Lower leg skin (tissue), 4 donors: Measurements from ENCODE around the gene BIRC2. TPM values are rescaled to one million over a fixed set of nuclear protein-coding genes. Genes with fewer than 3 reads are reported as not detected.

ENCODE experiments used
- DNase-seq, 2 donors: peaks; one replicate each; pipeline ENCODE4 v3.0.0-alpha.2; 2019; ENCODE audit warnings: low spot score in 2 of 2
- H3K4me3 ChIP-seq: fragments of 200-600 bp; sonication (generic); 2 replicates; pipeline ENCODE4 v1.5.1; 2017; ENCODE audit warnings: mild to moderate bottlenecking, low read depth; ENCODE audit not compliant: poor library complexity, severe bottlenecking
- POLR2A ChIP-seq, 2 donors: fragments of 450-650 bp; IDR thresholded peaks; one replicate each; pipeline ENCODE4 v1.6.1; 2016 to 2017; ENCODE audit warnings: antibody characterized with exemption in 2 of 2, mild to moderate bottlenecking in 1 of 2, moderate library complexity in 1 of 2
- WGBS, 2 donors: methylation state at CpG; one replicate each; pipeline ENCODE4 v1.1.5; 2018; 5-methylcytosine and 5-hydroxymethylcytosine counted together
- intact Hi-C: fragments of 100-400 bp; cut with DNase I; formaldehyde crosslinking; loops from one replicate; pipeline ENCODE4 v1.15.0; 2023; ENCODE audit warnings: low total_unique reads
- total RNA-seq, 4 donors: library from RNA; depleted of rRNA; stranded (reverse); fragments of >200 nt; gene quantifications; one replicate each; pipeline ENCODE4 v1.1.0, GENCODE V29; 2016
- TF ChIP-seq, protein P1 (sequence below), 3 donors: fragments of 450-650 bp; IDR thresholded peaks; one replicate each; pipeline ENCODE4 v1.5.1; 2016; ENCODE audit warnings: antibody characterized with exemption in 3 of 3, mild to moderate bottlenecking in 3 of 3, moderate library complexity in 2 of 3

The BIRC2 gene
- total RNA-seq, 4 donors from 2014 or later = 39.3 to 49.3 (median 42.5) TPM

GRCh38 chr11:102341844-102342318, 5.1 kb upstream of the BIRC2 start:
- intact Hi-C loops = loop anchor here (5.0 to 10.0 kb wide), 2 partner anchors 57 to 150 kb away; no protein-coding TSS in a partner anchor
- WGBS, 2 donors = 47 to 60% methylated on average over 1 of the region's 1 CpG
- TF ChIP-seq POLR2A (IDR thresholded peaks at IDR 0.05) = no peak
- TF ChIP-seq, protein P1, sequence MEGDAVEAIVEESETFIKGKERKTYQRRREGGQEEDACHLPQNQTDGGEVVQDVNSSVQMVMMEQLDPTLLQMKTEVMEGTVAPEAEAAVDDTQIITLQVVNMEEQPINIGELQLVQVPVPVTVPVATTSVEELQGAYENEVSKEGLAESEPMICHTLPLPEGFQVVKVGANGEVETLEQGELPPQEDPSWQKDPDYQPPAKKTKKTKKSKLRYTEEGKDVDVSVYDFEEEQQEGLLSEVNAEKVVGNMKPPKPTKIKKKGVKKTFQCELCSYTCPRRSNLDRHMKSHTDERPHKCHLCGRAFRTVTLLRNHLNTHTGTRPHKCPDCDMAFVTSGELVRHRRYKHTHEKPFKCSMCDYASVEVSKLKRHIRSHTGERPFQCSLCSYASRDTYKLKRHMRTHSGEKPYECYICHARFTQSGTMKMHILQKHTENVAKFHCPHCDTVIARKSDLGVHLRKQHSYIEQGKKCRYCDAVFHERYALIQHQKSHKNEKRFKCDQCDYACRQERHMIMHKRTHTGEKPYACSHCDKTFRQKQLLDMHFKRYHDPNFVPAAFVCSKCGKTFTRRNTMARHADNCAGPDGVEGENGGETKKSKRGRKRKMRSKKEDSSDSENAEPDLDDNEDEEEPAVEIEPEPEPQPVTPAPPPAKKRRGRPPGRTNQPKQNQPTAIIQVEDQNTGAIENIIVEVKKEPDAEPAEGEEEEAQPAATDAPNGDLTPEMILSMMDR (IDR thresholded peaks at IDR 0.05) = peak in 1 of 3 donors; percentile 72
- DNase-seq = peak; percentile 87 to 89
- H3K4me3 ChIP-seq = no peak overlapping the region

DNA sequence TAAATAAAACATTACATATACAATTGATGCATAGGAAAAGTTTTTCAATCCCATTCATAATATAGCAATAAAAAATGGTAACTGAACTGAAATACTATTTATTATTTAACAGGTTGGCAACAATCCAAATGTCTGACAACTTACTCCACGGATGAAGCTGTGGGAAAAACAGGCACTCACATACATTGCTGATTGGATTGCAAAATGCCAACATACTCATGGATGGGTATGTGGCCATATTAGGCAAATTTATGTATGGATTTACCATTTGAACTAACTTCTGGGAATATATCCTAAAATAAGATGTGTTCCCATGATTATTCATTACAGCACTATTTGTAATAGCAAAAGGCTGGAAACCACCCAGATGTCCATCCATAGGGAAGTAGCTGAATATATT, 3.2 kb upstream of the BIRC2 start:
- H3K4me3 ChIP-seq = no peak overlapping the region
- TF ChIP-seq POLR2A (IDR thresholded peaks at IDR 0.05) = no peak
- TF ChIP-seq, protein P1 (IDR thresholded peaks at IDR 0.05) = no peak
- intact Hi-C loops = loop anchor here (5.0 to 10.0 kb wide), 2 partner anchors 59 to 148 kb away; no protein-coding TSS in a partner anchor
- DNase-seq = no peak
- WGBS, 2 donors = 17 to 37% methylated on average over 1 of the region's 1 CpG

DNA sequence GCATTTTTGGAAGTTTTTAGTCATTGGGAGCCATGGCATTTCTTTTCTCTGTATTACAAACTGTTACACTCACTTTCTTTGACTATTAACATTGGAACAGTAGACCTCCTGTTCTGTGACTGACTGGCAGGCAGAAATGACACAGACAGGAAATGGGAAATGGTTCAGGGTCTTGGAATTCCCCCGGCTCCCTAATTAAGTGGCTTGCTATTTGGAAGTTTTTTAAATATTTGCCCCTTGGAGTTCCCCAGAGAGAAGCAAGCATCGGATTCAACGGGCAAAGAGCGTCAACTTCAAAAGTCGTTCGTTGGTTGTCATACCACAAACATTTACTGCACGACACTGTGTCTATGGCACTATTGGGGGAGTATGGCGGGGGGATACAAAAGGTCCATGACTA, 1.1 kb upstream of the BIRC2 start:
- no peak for TF ChIP-seq POLR2A (IDR thresholded peaks at IDR 0.05)
- TF ChIP-seq, protein P1 (IDR thresholded peaks at IDR 0.05) = no peak
- WGBS, 2 donors = 11 to 14% methylated on average over 8 of the region's 8 CpGs
- no peak overlapping the region for H3K4me3 ChIP-seq
- intact Hi-C loops = loop anchor here (10.0 kb wide), 1 partner anchor 61 kb away; no protein-coding TSS in a partner anchor
- no peak for DNase-seq

DNA sequence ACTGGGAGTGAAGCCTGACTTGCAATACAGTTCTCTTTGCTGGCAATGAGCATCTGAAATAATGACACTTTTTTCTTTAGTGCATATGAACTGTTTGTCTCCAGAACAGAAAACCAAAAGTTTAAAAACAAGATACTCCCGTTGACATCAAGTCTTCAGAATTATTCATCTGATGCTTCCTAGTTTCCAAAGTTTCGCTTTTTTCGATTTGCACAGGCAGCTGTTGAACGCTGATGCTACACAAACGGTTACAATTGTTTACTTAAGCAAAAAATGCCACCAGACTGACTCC, 612 bp upstream of the BIRC2 start:
- intact Hi-C loops = loop anchor here (10.0 kb wide), 1 partner anchor 62 kb away; no protein-coding TSS in a partner anchor
- no peak for DNase-seq
- WGBS, 2 donors = 0% methylated on average over 5 of the region's 5 CpGs
- TF ChIP-seq, protein P1 (IDR thresholded peaks at IDR 0.05) = no peak
- no peak for TF ChIP-seq POLR2A (IDR thresholded peaks at IDR 0.05)
- peak overlapping the region; percentile 75 for H3K4me3 ChIP-seq

DNA sequence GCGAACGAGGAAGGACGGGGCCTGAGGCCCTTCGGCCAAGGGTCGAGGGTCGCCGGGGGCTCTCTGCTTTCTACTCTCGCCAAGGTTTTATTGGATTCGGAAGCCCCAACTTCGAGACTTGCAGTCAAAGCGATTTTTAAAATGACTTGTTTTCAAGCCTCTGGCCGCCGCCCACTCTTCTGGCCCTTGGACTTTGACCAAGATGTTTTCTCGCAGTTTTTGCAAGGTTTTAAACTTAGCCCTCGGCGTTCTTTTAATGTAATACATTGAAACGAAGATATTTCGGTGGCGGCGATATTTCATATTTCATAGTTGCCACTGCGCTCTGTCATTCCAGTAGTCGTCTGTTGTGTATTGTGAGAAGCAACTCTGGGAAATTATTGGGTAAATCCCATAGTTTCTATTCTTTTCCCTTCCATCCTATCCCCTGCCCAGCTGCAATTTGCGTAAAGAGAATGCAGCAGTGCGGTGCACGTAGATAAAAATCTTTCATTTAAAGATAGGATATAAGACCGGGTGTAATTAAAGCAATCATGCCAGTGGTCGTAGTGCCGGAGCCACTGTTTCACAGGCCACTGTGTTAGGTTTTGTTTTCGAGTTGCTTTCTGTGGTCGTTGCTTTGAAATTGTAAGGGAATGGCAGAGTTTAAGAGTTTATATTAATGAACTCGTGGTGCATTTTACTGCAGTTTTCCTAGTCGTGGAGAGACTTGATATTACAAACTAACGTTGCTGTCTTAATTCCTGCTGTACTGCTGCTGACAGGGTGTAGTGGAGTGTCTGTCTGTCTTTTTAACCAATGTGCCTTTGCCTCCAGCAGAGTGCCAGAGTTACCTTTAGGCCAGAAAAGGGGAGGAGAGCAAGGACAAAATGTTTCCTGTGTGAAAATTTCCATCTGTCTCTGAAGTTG, 702 bp downstream of the BIRC2 start:
- DNase-seq = no peak
- intact Hi-C loops = loop anchor here (10.0 kb wide), 1 partner anchor 63 kb away; no protein-coding TSS in a partner anchor
- peak overlapping the region; percentile 75 for H3K4me3 ChIP-seq
- 0 to 1% methylated on average over 33 of the region's 33 CpGs for WGBS, 2 donors
- TF ChIP-seq, protein P1 (IDR thresholded peaks at IDR 0.05) = no peak
- TF ChIP-seq POLR2A (IDR thresholded peaks at IDR 0.05) = no peak
